Epithelial cell of prostate (primary cell): Measurements from ENCODE around the gene SNAP47.

Experiments
- DNase-seq: peaks from one replicate; pipeline ENCODE4 v3.0.0-alpha.2; 2011; ENCODE audit warnings: low read depth, low spot score
- H3K27ac ChIP-seq: fragments of 450-650 bp; 2 replicates; pipeline ENCODE4 v1.5.1; 2017; ENCODE audit warnings: mild to moderate bottlenecking

SNAP47 gene

GRCh38 chr1:227747948-227748495 lies 12.8 kb downstream of the SNAP47 start:
- H3K27ac ChIP-seq = no peak overlapping the region
- no peak for DNase-seq

DNA sequence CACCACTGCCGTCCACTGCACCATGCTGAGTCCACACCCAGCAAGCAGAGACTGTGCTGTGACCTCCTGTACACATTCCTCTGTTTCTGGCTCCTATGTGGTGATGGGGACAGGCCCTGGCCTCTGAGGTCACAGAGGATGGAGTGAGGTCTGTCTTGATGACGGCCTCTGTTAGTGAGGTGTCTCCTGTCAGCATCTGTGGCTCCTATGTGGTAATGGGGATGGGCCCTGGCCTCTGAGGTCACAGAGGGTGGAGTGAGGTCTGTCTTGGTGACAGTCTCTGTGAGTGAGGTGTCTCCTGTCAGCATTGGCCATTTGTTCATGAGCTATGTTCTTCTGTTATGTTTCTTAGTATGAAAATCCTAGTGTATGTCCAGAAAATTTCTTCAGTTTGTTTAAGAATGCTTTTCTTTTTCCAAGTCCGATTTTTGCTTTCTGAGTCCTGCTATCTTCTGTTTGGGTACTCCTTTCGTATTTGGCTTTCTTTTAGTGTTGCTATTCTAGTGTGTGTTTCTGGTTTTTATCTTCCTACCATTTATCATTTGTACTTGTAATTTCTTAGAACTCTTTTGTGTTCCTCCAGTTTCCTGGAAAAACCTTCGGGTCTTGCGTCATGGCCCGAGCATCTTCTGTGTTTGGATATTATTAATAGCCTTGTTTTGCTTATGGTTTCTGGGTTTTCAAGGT lies 13.4 kb downstream of the SNAP47 start:
- H3K27ac ChIP-seq = no peak overlapping the region
- no peak for DNase-seq

DNA sequence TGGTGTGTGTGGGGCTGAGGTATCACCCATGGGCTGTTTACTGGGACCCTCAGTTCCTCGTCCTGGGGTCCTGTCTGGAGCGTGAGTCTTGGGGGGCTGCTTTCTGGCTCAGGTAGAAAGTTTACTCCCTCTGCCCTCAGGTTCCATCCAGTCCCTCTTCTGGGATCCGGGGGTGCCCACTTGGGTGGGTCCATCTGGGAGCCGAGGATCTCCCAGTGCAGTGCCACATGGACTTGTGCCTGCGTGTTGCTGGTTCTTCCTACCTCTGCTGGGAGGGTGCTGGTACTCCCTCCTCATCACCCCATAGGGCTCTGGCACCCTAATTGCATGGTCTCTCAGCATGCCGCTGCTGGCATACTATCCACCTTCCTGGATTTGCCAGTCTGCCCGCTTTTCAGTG lies 14.0 kb downstream of the SNAP47 start:
- no peak overlapping the region for H3K27ac ChIP-seq
- DNase-seq = no peak

DNA sequence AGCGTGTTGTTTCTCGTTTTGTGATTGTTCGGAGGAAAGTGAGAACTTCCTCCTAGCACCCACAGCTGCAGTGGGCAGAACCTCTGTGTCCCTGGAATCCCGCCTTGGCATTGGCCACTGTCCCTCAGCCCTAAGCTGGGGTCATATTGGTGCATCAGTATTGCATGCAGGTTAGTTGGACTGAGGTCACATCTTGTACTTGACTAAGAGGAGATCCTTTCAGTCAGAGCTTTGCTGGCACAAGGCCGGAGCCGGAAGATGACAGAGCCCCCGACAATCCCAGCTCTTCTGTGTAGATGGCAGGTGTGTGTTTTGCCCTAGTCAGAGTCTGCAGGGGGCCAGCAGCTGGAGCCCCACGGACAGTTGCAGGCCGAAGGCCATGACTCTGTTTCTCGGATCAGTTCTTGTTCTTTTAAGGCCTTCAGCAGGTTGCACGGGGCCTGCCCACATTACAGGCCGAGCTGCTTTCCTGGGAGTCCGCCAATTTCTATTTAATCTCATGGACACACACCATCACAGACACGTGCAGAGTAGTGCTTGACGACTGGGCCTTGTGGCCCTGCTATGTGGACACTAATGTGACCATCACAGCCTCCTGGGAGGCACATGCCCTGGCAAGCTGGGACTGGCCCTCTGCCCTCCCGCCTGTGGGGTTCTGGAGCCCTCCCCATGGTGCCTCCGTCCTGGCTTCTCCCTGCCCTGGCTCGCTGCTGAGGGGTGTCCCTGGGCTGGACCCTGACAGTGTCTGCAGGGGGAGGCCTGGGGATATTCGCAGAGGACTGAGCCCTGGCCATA lies 14.9 kb downstream of the SNAP47 start:
- no peak overlapping the region for H3K27ac ChIP-seq
- DNase-seq = no peak

DNA sequence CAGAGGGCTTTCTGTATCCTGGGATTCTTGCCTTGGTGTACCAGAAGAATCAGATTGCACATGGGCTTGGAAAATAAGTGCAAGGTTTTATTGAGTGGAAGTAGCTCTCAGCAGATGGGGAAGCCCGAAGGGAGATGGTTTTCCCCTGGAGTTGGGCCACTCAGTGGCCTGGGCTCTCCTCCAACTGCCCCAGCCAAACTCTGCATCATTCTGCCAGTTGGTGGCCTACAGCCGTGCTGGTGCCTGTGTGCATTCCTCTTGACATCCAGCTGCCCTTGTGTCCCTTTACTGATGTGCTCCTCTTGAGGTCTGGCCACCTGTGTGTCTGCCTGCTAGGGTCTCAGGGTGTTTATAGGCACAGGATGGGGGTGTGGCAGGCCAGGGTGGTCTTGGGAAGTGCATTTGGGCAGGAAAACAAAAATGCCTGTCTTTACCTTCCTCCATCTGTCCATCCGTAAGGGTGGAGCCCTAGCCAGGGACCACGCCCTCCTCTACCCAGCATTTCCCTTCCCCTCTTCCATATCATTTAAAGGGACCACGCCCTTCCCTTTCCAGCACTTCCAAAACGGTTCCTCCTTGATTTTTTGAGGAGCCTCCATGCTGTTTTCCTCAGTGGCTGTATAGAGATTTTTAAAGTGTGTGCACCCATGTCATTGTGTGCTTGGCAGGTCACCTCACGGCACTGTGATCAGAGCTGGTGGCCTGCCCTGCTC lies 18.9 kb downstream of the SNAP47 start:
- no peak overlapping the region for H3K27ac ChIP-seq
- DNase-seq = no peak

GRCh38 chr1:227754958-227755357 lies 19.7 kb downstream of the SNAP47 start:
- no peak overlapping the region for H3K27ac ChIP-seq
- DNase-seq = no peak

DNA sequence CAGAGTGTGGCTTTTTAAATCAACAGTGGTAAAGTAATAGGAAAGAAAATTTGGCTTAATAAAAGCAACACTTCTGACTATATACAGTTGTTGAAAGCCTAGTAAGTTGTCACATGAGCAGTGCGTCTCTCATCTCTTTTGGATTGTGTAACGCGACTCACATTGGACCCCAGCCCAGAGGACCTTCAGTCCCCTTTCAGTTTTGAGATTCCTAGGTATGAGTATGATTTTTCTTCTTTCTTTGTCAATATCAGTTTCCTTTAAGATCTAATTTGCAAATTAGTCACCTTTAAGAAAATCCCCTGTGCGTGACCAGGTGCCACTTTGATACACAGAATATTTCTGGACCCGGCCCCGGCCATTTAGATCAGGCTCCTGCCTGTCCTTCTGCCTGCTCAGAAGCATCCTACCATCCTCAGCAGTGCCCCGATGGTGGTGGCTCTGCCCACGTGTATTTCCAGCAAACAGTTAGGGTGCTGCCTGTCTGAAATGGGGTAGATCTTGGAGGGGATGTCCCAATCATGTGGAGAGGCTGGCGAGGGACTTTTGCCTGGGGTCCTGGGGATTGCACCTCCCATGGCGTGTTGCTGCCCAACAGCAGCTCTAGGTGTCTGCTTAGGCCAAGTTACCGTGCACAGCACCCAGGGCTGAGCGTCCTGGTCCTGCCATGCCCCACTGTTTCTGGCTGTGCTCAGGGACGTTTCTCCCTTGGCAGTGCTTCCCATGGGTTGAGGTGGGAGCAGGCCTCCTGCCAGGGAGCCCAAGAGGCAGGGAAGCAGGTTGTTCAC lies 21.1 kb downstream of the SNAP47 start:
- no peak overlapping the region for H3K27ac ChIP-seq
- no peak for DNase-seq

GRCh38 chr1:227757781-227758180 lies 22.5 kb downstream of the SNAP47 start:
- H3K27ac ChIP-seq = no peak overlapping the region
- DNase-seq = no peak

GRCh38 chr1:227758366-227758765 lies 23.1 kb downstream of the SNAP47 start:
- DNase-seq = no peak
- no peak overlapping the region for H3K27ac ChIP-seq

GRCh38 chr1:227759341-227760300 lies 24.4 kb downstream of the SNAP47 start:
- DNase-seq = peak; percentile 18
- H3K27ac ChIP-seq = no peak overlapping the region

- H3K27ac ChIP-seq = no peak overlapping the region
- DNase-seq = no peak
These were observed 25.1 kb downstream of the SNAP47 start for GRCh38 chr1:227760377-227760776.

- no peak overlapping the region for H3K27ac ChIP-seq
These were observed 26.5 kb downstream of the SNAP47 start for GRCh38 chr1:227761621-227762230.

GRCh38 chr1:227762231-227762911 lies 27.1 kb downstream of the SNAP47 start:
- no peak overlapping the region for H3K27ac ChIP-seq
- DNase-seq = no peak

More at GRCh38 chr1:227761621-227762230, 26.5 kb downstream of the SNAP47 start:
- no peak for DNase-seq

DNA sequence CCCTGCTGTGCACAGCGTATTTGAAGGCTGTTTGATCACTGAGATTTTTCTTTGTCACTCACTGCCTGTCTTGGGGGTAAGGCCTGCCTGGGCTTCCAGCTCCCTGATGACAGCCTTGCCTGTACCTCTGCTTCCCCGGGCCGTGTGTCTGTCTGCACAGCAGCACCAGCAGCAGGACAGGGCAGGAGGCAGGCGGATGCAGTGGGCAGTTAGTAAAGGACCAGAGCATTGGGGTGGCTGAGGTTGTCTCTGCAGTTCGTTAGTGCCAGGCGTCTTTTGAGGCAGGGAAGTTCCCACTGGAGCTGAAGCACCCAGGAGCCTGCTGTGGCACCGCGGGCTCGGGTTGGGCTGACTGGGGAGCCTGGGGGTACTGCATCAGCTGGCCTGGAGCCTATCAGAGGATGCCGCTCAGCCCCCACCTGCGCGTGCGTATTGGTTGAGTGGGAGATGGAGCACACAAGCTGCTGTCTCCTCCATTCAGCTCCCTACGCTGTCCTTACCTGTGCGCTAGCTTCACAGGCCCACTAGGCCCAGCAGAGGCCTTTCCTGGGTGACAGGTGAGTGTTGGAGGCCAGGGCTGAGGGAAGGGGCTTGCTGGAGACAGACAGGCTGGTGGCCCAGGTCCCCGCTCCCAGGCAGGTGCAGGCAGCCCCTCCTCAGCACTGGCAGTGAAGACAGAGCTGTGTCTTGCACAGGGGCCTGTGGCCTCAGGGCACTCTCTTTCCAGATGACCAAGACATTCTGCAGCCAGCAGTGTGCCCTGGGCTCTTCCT lies 28.2 kb downstream of the SNAP47 start:
- no peak for DNase-seq
- H3K27ac ChIP-seq = no peak overlapping the region

GRCh38 chr1:227764019-227764391 lies 28.8 kb downstream of the SNAP47 start:
- DNase-seq = no peak
- H3K27ac ChIP-seq = no peak overlapping the region

DNA sequence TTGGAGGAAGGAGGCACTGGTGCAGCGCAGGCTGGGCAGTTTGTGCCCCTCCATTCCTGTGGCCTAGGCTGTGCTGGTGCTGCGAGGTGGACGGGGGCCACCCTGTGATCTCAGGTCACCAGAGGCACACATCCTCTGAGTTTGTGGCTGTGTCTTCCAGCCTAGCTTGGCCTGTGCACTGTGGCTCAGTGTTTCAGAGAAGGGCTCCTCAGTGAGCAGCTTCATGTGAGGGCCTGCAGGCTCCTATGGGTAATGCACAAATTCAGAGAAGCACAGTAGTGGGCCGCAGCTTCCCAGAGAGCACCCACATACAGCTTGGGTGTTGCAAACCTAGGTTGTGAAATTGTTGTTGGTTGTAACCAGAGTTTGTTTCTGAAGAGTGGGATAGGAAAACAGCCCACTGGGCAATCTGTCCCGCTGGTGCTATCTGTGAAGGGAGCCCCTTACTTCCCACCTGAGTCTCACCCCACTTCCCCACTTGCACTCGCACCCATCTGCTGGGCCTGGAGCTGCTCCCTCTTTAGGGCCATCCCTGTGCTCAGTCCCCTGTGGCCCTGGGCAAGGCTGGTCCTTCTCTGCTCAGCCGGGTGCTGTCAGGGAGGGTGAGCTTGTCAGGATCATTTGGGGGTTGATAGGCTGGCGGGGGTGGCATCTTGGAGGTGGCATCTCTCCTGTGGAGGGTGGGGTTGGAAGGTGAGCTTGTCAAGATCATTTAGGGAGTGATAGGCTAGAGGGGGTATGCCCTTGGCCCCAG lies 30.2 kb downstream of the SNAP47 start:
- no peak for DNase-seq

More for the DNA sequence above, 30.2 kb downstream of the SNAP47 start:
- H3K27ac ChIP-seq = no peak overlapping the region
